ENCODE results near the gene PCDHA10.

- TF ChIP-seq, protein P1, sequence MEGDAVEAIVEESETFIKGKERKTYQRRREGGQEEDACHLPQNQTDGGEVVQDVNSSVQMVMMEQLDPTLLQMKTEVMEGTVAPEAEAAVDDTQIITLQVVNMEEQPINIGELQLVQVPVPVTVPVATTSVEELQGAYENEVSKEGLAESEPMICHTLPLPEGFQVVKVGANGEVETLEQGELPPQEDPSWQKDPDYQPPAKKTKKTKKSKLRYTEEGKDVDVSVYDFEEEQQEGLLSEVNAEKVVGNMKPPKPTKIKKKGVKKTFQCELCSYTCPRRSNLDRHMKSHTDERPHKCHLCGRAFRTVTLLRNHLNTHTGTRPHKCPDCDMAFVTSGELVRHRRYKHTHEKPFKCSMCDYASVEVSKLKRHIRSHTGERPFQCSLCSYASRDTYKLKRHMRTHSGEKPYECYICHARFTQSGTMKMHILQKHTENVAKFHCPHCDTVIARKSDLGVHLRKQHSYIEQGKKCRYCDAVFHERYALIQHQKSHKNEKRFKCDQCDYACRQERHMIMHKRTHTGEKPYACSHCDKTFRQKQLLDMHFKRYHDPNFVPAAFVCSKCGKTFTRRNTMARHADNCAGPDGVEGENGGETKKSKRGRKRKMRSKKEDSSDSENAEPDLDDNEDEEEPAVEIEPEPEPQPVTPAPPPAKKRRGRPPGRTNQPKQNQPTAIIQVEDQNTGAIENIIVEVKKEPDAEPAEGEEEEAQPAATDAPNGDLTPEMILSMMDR (IDR thresholded peaks at IDR 0.05) = no peak
- no peak for TF ChIP-seq POLR2A (IDR thresholded peaks at IDR 0.05)
These were observed 7.0 kb downstream of the PCDHA10 start for GRCh38 chr5:140862441-140863295.
